AG09309 (cell line): Measurements from ENCODE around the gene FAM241A.
"Not testable (repeated sequence)": the region's sequence is repeated elsewhere in the genome, so short reads cannot be mapped to it uniquely, and the experiment has no call there.

Experiments
- DNase-seq: peaks from one replicate; pipeline ENCODE4 v3.0.0-alpha.2; 2010; ENCODE audit warnings: low read depth
- H3K4me3 ChIP-seq: 2 replicates; pipeline ENCODE4 v1.5.1; 2011; ENCODE audit warnings: mild to moderate bottlenecking, low read depth, low read length, moderate library complexity; ENCODE audit not compliant: control insufficient read depth
- CTCF ChIP-seq: IDR thresholded peaks from 2 replicates; pipeline ENCODE4 v1.5.1; 2011; ENCODE audit warnings: mild to moderate bottlenecking, low read depth, low read length, inconsistent platforms; ENCODE audit not compliant: insufficient read depth, control insufficient read depth; ENCODE audit errors: missing control alignments

Gene FAM241A

GRCh38 chr4:112153211-112153791 is 8.0 kb downstream of the FAM241A start:
- no peak overlapping the region for H3K4me3 ChIP-seq
- TF ChIP-seq CTCF, result no peak
- no peak for DNase-seq

- no peak for TF ChIP-seq CTCF
- no peak for DNase-seq
- H3K4me3 ChIP-seq, result no peak overlapping the region
Observed at GRCh38 chr4:112156112-112156511, 10.9 kb downstream of the FAM241A start.

GRCh38 chr4:112156553-112156952 is 11.3 kb downstream of the FAM241A start:
- no peak for DNase-seq
- TF ChIP-seq CTCF, result no peak
- no peak overlapping the region for H3K4me3 ChIP-seq

GRCh38 chr4:112163706-112164105 is 18.5 kb downstream of the FAM241A start:
- DNase-seq, H3K4me3 ChIP-seq: not testable (repeated sequence)

- no peak for DNase-seq
- no peak overlapping the region for H3K4me3 ChIP-seq
- TF ChIP-seq CTCF, result no peak
Observed at GRCh38 chr4:112167794-112168193, 22.5 kb downstream of the FAM241A start.

- DNase-seq, result no peak
- no peak for TF ChIP-seq CTCF
- no peak overlapping the region for H3K4me3 ChIP-seq
Observed at GRCh38 chr4:112168719-112169500, 23.7 kb downstream of the FAM241A start.

DNA sequence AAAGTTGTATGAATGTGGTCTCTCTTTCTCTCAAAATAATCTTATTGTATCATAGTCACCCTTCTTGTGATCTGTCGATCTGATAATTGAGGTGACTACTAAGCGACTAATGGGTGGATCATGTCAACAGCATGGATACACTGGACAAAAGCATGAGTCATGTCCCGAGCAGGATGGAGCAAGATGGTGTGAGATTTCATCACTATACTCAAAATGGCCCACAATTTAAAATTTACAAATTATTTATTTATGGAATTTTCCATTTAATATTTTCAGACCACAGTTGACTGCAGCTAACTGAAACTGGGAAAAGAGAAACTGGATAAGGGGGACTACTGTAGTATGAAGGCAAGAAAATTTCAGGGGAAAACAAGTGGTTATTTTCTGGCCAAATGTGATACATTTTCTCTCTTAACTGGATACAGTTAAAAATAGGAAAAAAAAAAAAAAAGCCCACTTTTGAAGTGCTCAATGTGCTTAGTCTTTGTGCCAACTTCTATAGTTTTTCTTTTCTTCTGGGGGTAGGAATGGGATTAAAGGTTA is 25.3 kb downstream of the FAM241A start:
- peak; percentile 80 for DNase-seq
- H3K4me3 ChIP-seq, result no peak overlapping the region
- TF ChIP-seq CTCF, result no peak

DNA sequence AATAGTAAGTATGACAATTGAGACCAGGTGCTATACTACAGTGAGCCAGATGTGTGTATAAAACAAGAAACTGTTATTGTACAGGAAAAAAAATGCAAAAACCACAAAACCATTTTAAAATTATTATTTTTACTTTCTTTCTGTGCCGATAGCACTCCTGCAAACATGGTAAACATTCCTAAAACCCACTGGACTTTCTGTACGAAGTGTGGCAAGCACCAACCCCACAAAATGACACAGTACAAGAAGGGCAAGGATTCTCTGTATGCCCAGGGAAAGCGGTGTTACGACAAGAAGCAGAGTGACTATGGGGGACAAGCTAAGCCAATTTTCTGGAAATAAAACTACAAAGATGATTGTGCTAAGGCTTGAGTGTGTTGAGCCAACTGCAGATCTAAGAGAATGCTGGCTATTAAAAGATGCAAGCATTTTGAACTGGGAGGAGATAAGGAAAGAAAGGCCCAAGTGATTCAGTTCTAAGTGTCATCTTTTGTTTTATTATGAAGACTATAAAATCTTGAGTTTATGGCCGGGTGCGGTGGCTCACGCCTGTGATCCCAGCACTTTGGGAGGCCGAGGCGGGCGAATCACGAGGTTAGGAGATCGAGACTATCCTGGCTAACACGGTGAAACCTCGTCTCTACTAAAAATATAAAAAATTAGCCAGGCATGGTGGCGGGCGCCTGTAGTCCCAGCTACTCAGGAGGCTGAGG is 26.0 kb downstream of the FAM241A start:
- not testable (repeated sequence) for H3K4me3 ChIP-seq, DNase-seq
